Endodermal cell (in vitro differentiated cells): ENCODE data around the gene PKM. TPM values are rescaled to one million over a fixed set of nuclear protein-coding genes. Genes with fewer than 3 reads are reported as not detected.

Experiments used
- DNase-seq: peaks from one replicate; pipeline ENCODE4 v3.0.0-alpha.2; 2017
- H3K27ac ChIP-seq: 2 replicates; pipeline ENCODE4 v1.5.1; 2013; ENCODE audit warnings: mild to moderate bottlenecking, low read depth, low read length, moderate library complexity
- H3K27me3 ChIP-seq: 2 replicates; pipeline ENCODE4 v1.6.1; 2013; ENCODE audit warnings: mild to moderate bottlenecking, low read length, moderate library complexity; ENCODE audit not compliant: insufficient read depth, control insufficient read depth, poor library complexity, severe bottlenecking
- H3K36me3 ChIP-seq: 2 replicates; pipeline ENCODE4 v1.7.0; 2013; ENCODE audit warnings: mild to moderate bottlenecking, low read length, moderate library complexity; ENCODE audit not compliant: control insufficient read depth, insufficient read depth
- H3K4me1 ChIP-seq: one replicate; pipeline ENCODE4 v1.7.0; 2013; ENCODE audit warnings: low read length; ENCODE audit not compliant: control insufficient read depth, insufficient read depth
- H3K4me3 ChIP-seq: 2 replicates; pipeline ENCODE4 v1.5.1; 2013; ENCODE audit warnings: mild to moderate bottlenecking, low read length, moderate library complexity
- H3K9ac ChIP-seq: 2 replicates; pipeline ENCODE4 v1.6.1; 2013; ENCODE audit warnings: mild to moderate bottlenecking, low read length, moderate library complexity; ENCODE audit not compliant: poor library complexity, severe bottlenecking; ENCODE audit errors: extremely low read depth
- H3K9me3 ChIP-seq: 2 replicates; pipeline ENCODE4 v1.6.1; 2013; ENCODE audit warnings: mild to moderate bottlenecking, low read length, moderate library complexity; ENCODE audit not compliant: control insufficient read depth
- H3K27ac Mint-ChIP-seq: 2 replicates; pipeline ENCODE4 v1.8.0; 2020; ENCODE audit warnings: mixed read lengths
- H3K27me3 Mint-ChIP-seq: 2 replicates; pipeline ENCODE4 v1.8.0; 2021; ENCODE audit warnings: mild to moderate bottlenecking, mixed read lengths; ENCODE audit not compliant: insufficient read depth
- H3K36me3 Mint-ChIP-seq: 2 replicates; pipeline ENCODE4 v1.8.0; 2020; ENCODE audit warnings: low read depth, mixed read lengths
- H3K4me1 Mint-ChIP-seq: 2 replicates; pipeline ENCODE4 v1.8.0; 2020; ENCODE audit warnings: mixed read lengths
- H3K4me3 Mint-ChIP-seq: 2 replicates; pipeline ENCODE4 v1.8.0; 2020; ENCODE audit warnings: mild to moderate bottlenecking, moderate library complexity, mixed read lengths
- H3K9me3 Mint-ChIP-seq: 2 replicates; pipeline ENCODE4 v1.8.0; 2020; ENCODE audit warnings: mild to moderate bottlenecking, mixed read lengths
- WGBS, 2 experiments: methylation state at CpG; one replicate each; pipeline versions ENCODE4 v1.1.5 to v1.1.7; 2013; ENCODE audit warnings: missing lambda C conversion rate in 2 of 2, mixed read lengths in 1 of 2; ENCODE audit not compliant: insufficient coverage in 1 of 2, insufficient read length in 1 of 2; 5-methylcytosine and 5-hydroxymethylcytosine counted together
- total RNA-seq, 2 donors: library from RNA; stranded (reverse); fragmentation: NEBNext Ultra II Directional in 1 of 2; extraction: Animal tissue kit (Norgen Biotek cat#: 25700) in 1 of 2; gene quantifications; 2 replicates in 1 of 2; 3 replicates in 1 of 2; pipeline ENCODE4 v1.2.1, GENCODE V29; 2021
- TF ChIP-seq, protein P1 (sequence below): fragments of 200-600 bp; sonication (generic); conservative IDR thresholded peaks from 2 replicates; pipeline ENCODE4 v1.5.0; 2021; ENCODE audit warnings: antibody characterized with exemption, mild to moderate bottlenecking

PKM gene
- total RNA-seq, 2 donors from 2014 or later, result 2,197 to 2,355 TPM

DNA sequence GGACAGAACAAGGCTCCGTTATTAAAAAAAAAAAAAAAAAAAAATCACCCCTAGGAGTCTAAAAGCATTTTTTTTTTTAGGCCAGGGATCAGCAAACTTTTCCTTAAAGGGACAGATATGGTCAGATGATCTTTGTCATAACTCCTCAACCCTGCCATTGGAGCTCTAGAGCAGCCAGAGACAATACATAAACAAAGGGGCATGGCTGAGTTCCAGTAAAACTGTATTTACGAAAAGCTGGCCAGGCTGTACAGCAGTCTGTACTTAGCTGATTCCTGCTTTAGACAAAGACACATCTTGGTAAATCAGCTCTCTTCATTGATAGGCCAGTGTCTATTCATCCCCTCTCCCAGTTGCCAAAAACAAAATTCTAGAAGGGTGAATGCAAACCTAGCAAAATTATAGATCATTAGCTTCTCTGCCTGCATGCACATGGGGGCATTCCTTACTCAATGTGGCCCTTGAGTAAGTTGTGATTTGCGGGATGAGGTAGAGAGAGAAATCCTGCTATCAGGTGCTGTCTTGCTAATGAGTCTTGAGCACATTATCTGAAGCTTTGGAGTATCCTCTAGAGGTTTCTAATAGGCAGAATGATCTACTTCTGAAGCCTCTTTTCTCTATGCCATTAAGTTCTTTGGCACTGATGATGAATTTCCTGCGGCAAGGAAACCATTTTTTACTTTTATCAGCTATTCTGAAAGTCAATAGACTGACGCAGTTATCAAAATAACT lies 77.6 kb downstream of the PKM start:
- Mint-ChIP-seq H3K9me3 (no peaks in the 10 kb centered on the region), H3K27me3 (peaks cover 26% of the 10 kb centered on the region), H3K4me3 (no peak overlapping the region), H3K4me1 (peaks cover 15% of the 10 kb centered on the region), H3K27ac (no peak overlapping the region), H3K36me3 (no peaks in the 10 kb centered on the region)
- Histone ChIP-seq H3K9me3 (no peaks in the 10 kb centered on the region), H3K27ac (no peak overlapping the region), H3K4me1 (no peaks in the 10 kb centered on the region), H3K9ac (no peak overlapping the region), H3K36me3 (no peaks in the 10 kb centered on the region), H3K4me3 (no peak overlapping the region), H3K27me3 (peaks cover 28% of the 10 kb centered on the region)
- DNase-seq, result no peak
- TF ChIP-seq, protein P1, sequence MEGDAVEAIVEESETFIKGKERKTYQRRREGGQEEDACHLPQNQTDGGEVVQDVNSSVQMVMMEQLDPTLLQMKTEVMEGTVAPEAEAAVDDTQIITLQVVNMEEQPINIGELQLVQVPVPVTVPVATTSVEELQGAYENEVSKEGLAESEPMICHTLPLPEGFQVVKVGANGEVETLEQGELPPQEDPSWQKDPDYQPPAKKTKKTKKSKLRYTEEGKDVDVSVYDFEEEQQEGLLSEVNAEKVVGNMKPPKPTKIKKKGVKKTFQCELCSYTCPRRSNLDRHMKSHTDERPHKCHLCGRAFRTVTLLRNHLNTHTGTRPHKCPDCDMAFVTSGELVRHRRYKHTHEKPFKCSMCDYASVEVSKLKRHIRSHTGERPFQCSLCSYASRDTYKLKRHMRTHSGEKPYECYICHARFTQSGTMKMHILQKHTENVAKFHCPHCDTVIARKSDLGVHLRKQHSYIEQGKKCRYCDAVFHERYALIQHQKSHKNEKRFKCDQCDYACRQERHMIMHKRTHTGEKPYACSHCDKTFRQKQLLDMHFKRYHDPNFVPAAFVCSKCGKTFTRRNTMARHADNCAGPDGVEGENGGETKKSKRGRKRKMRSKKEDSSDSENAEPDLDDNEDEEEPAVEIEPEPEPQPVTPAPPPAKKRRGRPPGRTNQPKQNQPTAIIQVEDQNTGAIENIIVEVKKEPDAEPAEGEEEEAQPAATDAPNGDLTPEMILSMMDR, result no peak
- 82 to 88% methylated on average over 3 to 5 of the region's 5 CpGs for WGBS, 2 experiments

Other genes starting within 250 kb of the PKM start
- gene MYO9A, start 113.0 kb downstream of the PKM start, total RNA-seq, result 10 to 100 TPM; 34.9 to 36.4 TPM
- 1 to 10 TPM; 4.7 to 6.6 TPM for gene SENP8, start 112.8 kb downstream of the PKM start, total RNA-seq
- 1 to 10 TPM; 2.0 TPM for gene GRAMD2A, start 33.4 kb downstream of the PKM start, total RNA-seq
- gene PARP6, start 41.4 kb upstream of the PKM start, total RNA-seq, result 10 to 100 TPM; 87.3 to 92.1 TPM
- under 1 TPM; 0.46 to 0.62 TPM for gene CELF6, start 89.0 kb upstream of the PKM start, total RNA-seq
- gene HEXA, start 144.8 kb upstream of the PKM start, total RNA-seq, result 100 to 1,000 TPM; 102 to 104 TPM
- gene TMEM202, start 167.1 kb upstream of the PKM start, total RNA-seq, result not detected
- gene ARIH1, start 243.1 kb upstream of the PKM start, total RNA-seq, result 100 to 1,000 TPM; 183 to 238 TPM